ENCODE data around the gene CPSF7. TPM values are rescaled to one million over a fixed set of nuclear protein-coding genes. Genes with fewer than 3 reads are reported as not detected.

CPSF7 gene
- total and polyA plus RNA-seq, 10 of the 15 experiments (the other 5 are each of a cell fraction or from before 2014, with no cell fraction given), result 14.9 to 93.1 (median 60.9) TPM

DNA sequence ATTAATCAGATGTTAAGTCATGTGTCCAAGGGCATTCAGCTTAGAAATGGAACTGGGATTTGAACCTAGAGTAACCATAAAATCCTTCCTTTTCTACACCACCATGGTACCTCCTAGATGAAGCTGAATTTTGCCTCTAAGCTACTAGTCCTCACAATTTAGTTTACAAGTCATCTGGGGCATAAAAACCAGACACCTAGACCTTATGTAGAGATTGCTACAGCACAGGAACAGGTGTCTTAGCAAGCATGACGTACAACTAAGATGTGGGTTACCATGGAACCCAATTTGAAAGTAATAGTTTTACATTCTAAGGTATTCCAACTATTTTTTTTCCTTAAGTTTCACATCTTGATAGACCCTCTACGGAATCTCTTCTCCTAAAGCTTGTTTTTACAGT lies 28.2 kb downstream of the CPSF7 start:
- no peaks in the 10 kb centered on the region for H4K20me1 ChIP-seq (ENCODE audit: control insufficient read depth, insufficient read depth)
- H3K27ac ChIP-seq (ENCODE audit: control insufficient read depth, insufficient read depth), result no peak overlapping the region
- H3K27me3 ChIP-seq (replicated peaks in 1 of 2; ENCODE audit: control insufficient read depth in 2 of 2, insufficient read depth in 2 of 2, low read length in 1 of 2), result no peaks in the 10 kb centered on the region
- DNase-seq (ENCODE audit: low read depth, low spot score), result no peak
- ATAC-seq, result no peak
- no peak overlapping the region for H2AFZ ChIP-seq (ENCODE audit: control insufficient read depth, low read depth, low read length)
- ChIA-PET POLR2A (interaction anchor here (0.5 kb wide), 1 partner anchor 25 kb away, joined by 7 read pairs; no protein-coding TSS in a partner anchor), CTCF (interaction anchor here (0.6 to 3.8 kb wide), 9 partner anchors 8 to 313 kb away, joined by 3 to 26 read pairs (median 5); partner anchors contain the start of gene TMEM216), SMC1A (ENCODE audit: uncharacterized antibody, unreplicated experiment) (interaction anchor here (1.0 to 2.7 kb wide), 9 partner anchors 9 to 67 kb away, joined by 3 to 14 read pairs (median 4); partner anchors contain the start of gene TMEM216), RAD21 (ENCODE audit: unreplicated experiment) (interaction anchor here (0.8 to 1.3 kb wide), 3 partner anchors 9 to 74 kb away, joined by 3 to 5 read pairs (median 4); partner anchors contain the start of gene TMEM216)
- H3K4me1 ChIP-seq (ENCODE audit: control insufficient read depth, insufficient read depth, low read length), result no peaks in the 10 kb centered on the region
- H3K4me3 ChIP-seq, result no peak overlapping the region
- 100% methylated on average over 2 of the region's 2 CpGs for WGBS (ENCODE audit: insufficient coverage, insufficient replicate concordance, low lambda C conversion rate, missing lambda C conversion rate)
- no peaks in the 10 kb centered on the region for H3K79me2 ChIP-seq (ENCODE audit: control insufficient read depth, insufficient read depth, low read length)
- in situ Hi-C loops (cut with MboI), result no loop called here
- H3K9ac ChIP-seq (ENCODE audit: control insufficient read depth, insufficient read depth, low read length), result no peak overlapping the region
- no peak overlapping the region for H3K4me2 ChIP-seq (ENCODE audit: control insufficient read depth, insufficient read depth)
- no peak for FAIRE-seq
- H3K36me3 ChIP-seq (ENCODE audit: control insufficient read depth in 2 of 2, insufficient read depth in 2 of 2, low read length in 1 of 2), result peaks cover 14 to 45% of the 10 kb centered on the region in 2 experiments
- BruUV-seq (replicated peaks), result no TSS peak
- H3K9me3 ChIP-seq (replicated peaks; ENCODE audit: control insufficient read depth, insufficient read depth, low read length), result no peaks in the 10 kb centered on the region
- intact Hi-C loops (cut with micrococcal nuclease; ENCODE audit: unreplicated experiment), result no loop called here
- TF ChIP-seq KDM1A (IDR thresholded peaks at IDR 0.05; ENCODE audit: borderline replicate concordance) (no peak), ZNF24 (IDR thresholded peaks at IDR 0.05) (no peak), BACH1 (IDR thresholded peaks at IDR 0.05; ENCODE audit: borderline replicate concordance) (no peak), SIN3A (IDR thresholded peaks at IDR 0.05; ENCODE audit: low read depth, low read length) (no peak), MEF2B (IDR thresholded peaks at IDR 0.05; ENCODE audit: partially characterized antibody, poor library complexity, severe bottlenecking) (no peak), MTA3 (IDR thresholded peaks at IDR 0.05; ENCODE audit: borderline replicate concordance, low read length) (no peak), CHD1 (IDR thresholded peaks at IDR 0.05; ENCODE audit: low read depth, low read length) (no peak), ZBTB4 (CRISPR knock-in tag; IDR thresholded peaks at IDR 0.05) (no peak), SUZ12 (IDR thresholded peaks at IDR 0.05; ENCODE audit: unreplicated experiment) (no peak), SUPT20H (IDR thresholded peaks at IDR 0.05; ENCODE audit: borderline replicate concordance, control insufficient read depth, low read depth, low read length) (no peak), JUNB (IDR thresholded peaks at IDR 0.05) (no peak), HDGF (IDR thresholded peaks at IDR 0.05) (no peak)
- TF ChIP-seq, protein P1, sequence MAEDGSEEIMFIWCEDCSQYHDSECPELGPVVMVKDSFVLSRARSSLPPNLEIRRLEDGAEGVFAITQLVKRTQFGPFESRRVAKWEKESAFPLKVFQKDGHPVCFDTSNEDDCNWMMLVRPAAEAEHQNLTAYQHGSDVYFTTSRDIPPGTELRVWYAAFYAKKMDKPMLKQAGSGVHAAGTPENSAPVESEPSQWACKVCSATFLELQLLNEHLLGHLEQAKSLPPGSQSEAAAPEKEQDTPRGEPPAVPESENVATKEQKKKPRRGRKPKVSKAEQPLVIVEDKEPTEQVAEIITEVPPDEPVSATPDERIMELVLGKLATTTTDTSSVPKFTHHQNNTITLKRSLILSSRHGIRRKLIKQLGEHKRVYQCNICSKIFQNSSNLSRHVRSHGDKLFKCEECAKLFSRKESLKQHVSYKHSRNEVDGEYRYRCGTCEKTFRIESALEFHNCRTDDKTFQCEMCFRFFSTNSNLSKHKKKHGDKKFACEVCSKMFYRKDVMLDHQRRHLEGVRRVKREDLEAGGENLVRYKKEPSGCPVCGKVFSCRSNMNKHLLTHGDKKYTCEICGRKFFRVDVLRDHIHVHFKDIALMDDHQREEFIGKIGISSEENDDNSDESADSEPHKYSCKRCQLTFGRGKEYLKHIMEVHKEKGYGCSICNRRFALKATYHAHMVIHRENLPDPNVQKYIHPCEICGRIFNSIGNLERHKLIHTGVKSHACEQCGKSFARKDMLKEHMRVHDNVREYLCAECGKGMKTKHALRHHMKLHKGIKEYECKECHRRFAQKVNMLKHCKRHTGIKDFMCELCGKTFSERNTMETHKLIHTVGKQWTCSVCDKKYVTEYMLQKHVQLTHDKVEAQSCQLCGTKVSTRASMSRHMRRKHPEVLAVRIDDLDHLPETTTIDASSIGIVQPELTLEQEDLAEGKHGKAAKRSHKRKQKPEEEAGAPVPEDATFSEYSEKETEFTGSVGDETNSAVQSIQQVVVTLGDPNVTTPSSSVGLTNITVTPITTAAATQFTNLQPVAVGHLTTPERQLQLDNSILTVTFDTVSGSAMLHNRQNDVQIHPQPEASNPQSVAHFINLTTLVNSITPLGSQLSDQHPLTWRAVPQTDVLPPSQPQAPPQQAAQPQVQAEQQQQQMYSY (CRISPR knock-in tag; IDR thresholded peaks at IDR 0.05), result no peak
- TF ChIP-seq, protein P2, sequence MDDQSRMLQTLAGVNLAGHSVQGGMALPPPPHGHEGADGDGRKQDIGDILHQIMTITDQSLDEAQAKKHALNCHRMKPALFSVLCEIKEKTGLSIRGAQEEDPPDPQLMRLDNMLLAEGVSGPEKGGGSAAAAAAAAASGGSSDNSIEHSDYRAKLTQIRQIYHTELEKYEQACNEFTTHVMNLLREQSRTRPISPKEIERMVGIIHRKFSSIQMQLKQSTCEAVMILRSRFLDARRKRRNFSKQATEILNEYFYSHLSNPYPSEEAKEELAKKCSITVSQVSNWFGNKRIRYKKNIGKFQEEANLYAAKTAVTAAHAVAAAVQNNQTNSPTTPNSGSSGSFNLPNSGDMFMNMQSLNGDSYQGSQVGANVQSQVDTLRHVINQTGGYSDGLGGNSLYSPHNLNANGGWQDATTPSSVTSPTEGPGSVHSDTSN (IDR thresholded peaks at IDR 0.05; ENCODE audit: insufficient replicate concordance, low read depth, low read length), result no peak
- TF ChIP-seq, protein P3, sequence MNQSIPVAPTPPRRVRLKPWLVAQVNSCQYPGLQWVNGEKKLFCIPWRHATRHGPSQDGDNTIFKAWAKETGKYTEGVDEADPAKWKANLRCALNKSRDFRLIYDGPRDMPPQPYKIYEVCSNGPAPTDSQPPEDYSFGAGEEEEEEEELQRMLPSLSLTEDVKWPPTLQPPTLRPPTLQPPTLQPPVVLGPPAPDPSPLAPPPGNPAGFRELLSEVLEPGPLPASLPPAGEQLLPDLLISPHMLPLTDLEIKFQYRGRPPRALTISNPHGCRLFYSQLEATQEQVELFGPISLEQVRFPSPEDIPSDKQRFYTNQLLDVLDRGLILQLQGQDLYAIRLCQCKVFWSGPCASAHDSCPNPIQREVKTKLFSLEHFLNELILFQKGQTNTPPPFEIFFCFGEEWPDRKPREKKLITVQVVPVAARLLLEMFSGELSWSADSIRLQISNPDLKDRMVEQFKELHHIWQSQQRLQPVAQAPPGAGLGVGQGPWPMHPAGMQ (IDR thresholded peaks at IDR 0.05; ENCODE audit: borderline replicate concordance), result no peak
